WTC11 (cell line): ENCODE measurements around the gene TTLL11. TPM values are rescaled to one million over a fixed set of nuclear protein-coding genes. Genes with fewer than 3 reads are reported as not detected.

Experiments used
- ATAC-seq: fragments of 200-7000 bp; cut with Tn5 transposase; 2 replicates; pipeline ENCODE4 v1.10.0; 2021; ENCODE audit warnings: mild to moderate bottlenecking, moderate library complexity
- CTCF ChIA-PET: fragments of 300-600 bp; sonication (Branson Sonifier 250); formaldehyde crosslinking; loops from one replicate; lab custom pipeline; 2021; ENCODE audit warnings: antibody characterized with exemption; lab: Charles Lee
- POLR2A ChIA-PET: fragments of 350-600 bp; sonication (Branson Sonifier 250); formaldehyde crosslinking; loops from one replicate; lab custom pipeline; 2021; ENCODE audit warnings: antibody characterized with exemption; lab: Charles Lee
- DNase-seq: peaks from one replicate; pipeline ENCODE4 v3.0.0; 2021; ENCODE audit warnings: low spot score
- H3K27ac Mint-ChIP-seq: 2 replicates; pipeline ENCODE4 v1.8.0; 2021; ENCODE audit warnings: mixed read lengths
- H3K27me3 Mint-ChIP-seq: 2 replicates; pipeline ENCODE4 v1.8.0; 2021; ENCODE audit warnings: low read depth, mild to moderate bottlenecking, moderate library complexity, mixed read lengths
- H3K36me3 Mint-ChIP-seq: 2 replicates; pipeline ENCODE4 v1.8.0; 2021; ENCODE audit warnings: mixed read lengths
- H3K4me1 Mint-ChIP-seq: 2 replicates; pipeline ENCODE4 v1.8.0; 2022; ENCODE audit warnings: mixed read lengths
- H3K4me3 Mint-ChIP-seq: 2 replicates; pipeline ENCODE4 v1.8.0; 2021; ENCODE audit warnings: mild to moderate bottlenecking, moderate library complexity, mixed read lengths
- H3K9me3 Mint-ChIP-seq: 2 replicates; pipeline ENCODE4 v1.8.0; 2021; ENCODE audit warnings: mixed read lengths
- ATF1 ChIP-seq: sonication (generic); formaldehyde crosslinking; IDR thresholded peaks from 2 replicates; pipeline ENCODE4 v1.8.1; 2023; ENCODE audit warnings: mild to moderate bottlenecking, moderate library complexity, missing genetic modification reagents
- FOXJ3 ChIP-seq: sonication (generic); formaldehyde crosslinking; IDR thresholded peaks from 2 replicates; pipeline ENCODE4 v1.9.0; 2021; ENCODE audit warnings: missing genetic modification reagents, mild to moderate bottlenecking, borderline replicate concordance
- FOXP1 ChIP-seq: sonication (generic); formaldehyde crosslinking; IDR thresholded peaks from 2 replicates; pipeline ENCODE4 v1.8.0; 2022; ENCODE audit warnings: missing genetic modification reagents, mild to moderate bottlenecking, moderate library complexity, borderline replicate concordance
- GABPB1 ChIP-seq: sonication (generic); formaldehyde crosslinking; IDR thresholded peaks from 2 replicates; pipeline ENCODE4 v1.8.1; 2023; ENCODE audit warnings: mild to moderate bottlenecking, missing genetic modification reagents
- MYBL2 ChIP-seq: sonication (generic); formaldehyde crosslinking; IDR thresholded peaks from 2 replicates; pipeline ENCODE4 v1.8.1; 2023; ENCODE audit warnings: mild to moderate bottlenecking, moderate library complexity, missing genetic modification reagents
- NFYB ChIP-seq: sonication (generic); formaldehyde crosslinking; conservative IDR thresholded peaks from 2 replicates; pipeline ENCODE4 v1.8.0; 2022; ENCODE audit warnings: low read depth, missing genetic modification reagents
- NR1H2 ChIP-seq: sonication (generic); formaldehyde crosslinking; IDR thresholded peaks from 2 replicates; pipeline ENCODE4 v1.9.0; 2021; ENCODE audit warnings: mild to moderate bottlenecking, moderate library complexity, missing genetic modification reagents
- RORB ChIP-seq: fragments of 250-450 bp; sonication (Bioruptor Pico); IDR thresholded peaks from 2 replicates; pipeline ENCODE4 v1.9.0; 2021; ENCODE audit warnings: mild to moderate bottlenecking
- TEAD1 ChIP-seq: sonication (generic); formaldehyde crosslinking; IDR thresholded peaks from 2 replicates; pipeline ENCODE4 v1.8.0; 2022; ENCODE audit warnings: mild to moderate bottlenecking, missing genetic modification reagents
- total RNA-seq: library from RNA; stranded (reverse); gene quantifications from 3 replicates; pipeline ENCODE4 v1.2.3, GENCODE V29; 2021
- TF ChIP-seq, protein P1 (sequence below): sonication (generic); formaldehyde crosslinking; IDR thresholded peaks from 2 replicates; pipeline ENCODE4 v1.8.0; 2023; ENCODE audit warnings: missing genetic modification reagents
- TF ChIP-seq, protein P2 (sequence below): sonication (generic); formaldehyde crosslinking; IDR thresholded peaks from 2 replicates; pipeline ENCODE4 v1.8.1; 2022; ENCODE audit warnings: mild to moderate bottlenecking, moderate library complexity, missing genetic modification reagents
- TF ChIP-seq, protein P3 (sequence below): sonication (generic); formaldehyde crosslinking; IDR thresholded peaks from 2 replicates; pipeline ENCODE4 v1.8.0; 2023; ENCODE audit warnings: mild to moderate bottlenecking, missing genetic modification reagents
- TF ChIP-seq, protein P4 (sequence below): fragments of 250-450 bp; sonication (Bioruptor Pico); IDR thresholded peaks from 2 replicates; pipeline ENCODE4 v1.9.0; 2021; ENCODE audit warnings: moderate library complexity, mild to moderate bottlenecking, inconsistent platforms, borderline replicate concordance
- TF ChIP-seq, protein P5 (sequence below): fragments of 200-600 bp; IDR thresholded peaks from 2 replicates; pipeline ENCODE4 v1.8.0; 2022; ENCODE audit warnings: antibody characterized with exemption

TTLL11 gene
- total RNA-seq, 1 experiment from 2014 or later, result 1.1 TPM

DNA sequence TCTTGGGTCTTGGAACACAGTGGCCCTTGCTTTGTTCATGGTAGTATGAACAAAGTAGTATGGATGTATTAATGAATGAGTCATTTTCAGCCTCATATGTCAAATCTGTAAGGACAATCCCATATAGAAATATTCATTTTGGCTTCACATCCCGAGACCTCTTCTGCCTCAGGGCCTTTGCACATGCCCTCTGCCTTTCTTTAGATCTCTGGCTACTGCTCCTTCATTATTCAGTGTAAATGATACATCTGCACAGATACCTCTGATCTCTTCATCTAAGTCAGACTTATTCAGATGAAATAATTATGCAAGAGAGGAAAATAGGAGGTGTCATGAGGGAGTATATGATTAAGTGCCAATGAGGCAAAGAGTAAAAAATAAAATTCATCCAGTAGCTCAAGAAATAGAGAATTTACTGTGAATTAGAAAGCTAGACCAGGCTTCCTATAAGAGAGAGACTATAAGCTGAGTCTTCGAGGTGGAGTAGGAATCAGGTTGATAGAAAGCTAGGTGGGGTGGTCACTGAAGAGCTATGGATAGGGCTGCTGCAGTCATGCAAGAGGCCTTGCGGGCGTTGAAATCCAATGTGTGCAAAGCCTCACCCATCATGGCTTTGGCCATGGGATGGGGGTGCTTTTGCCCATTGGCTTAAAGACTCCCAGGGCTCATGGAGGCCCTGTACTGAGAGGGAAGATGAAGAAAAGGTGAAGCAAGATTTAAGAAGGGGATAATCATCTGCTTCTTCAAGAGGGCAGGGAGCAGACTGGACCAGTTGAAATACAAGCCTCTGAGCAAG lies 3.7 kb upstream of the TTLL11 start:
- CTCF ChIA-PET, result interaction anchor here (1.4 to 5.8 kb wide), 4 partner anchors 21 to 254 kb away, joined by 3 to 627 read pairs (median 48); no protein-coding TSS in a partner anchor
- peaks cover 36% of the 10 kb centered on the region for H3K27me3 Mint-ChIP-seq
- H3K27ac Mint-ChIP-seq, result no peak overlapping the region
- H3K4me1 Mint-ChIP-seq, result peaks cover 17% of the 10 kb centered on the region
- no peaks in the 10 kb centered on the region for H3K36me3 Mint-ChIP-seq
- TF ChIP-seq, protein P1, sequence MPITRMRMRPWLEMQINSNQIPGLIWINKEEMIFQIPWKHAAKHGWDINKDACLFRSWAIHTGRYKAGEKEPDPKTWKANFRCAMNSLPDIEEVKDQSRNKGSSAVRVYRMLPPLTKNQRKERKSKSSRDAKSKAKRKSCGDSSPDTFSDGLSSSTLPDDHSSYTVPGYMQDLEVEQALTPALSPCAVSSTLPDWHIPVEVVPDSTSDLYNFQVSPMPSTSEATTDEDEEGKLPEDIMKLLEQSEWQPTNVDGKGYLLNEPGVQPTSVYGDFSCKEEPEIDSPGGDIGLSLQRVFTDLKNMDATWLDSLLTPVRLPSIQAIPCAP (CRISPR knock-in tag), result no peak
- TF ChIP-seq, protein P2, sequence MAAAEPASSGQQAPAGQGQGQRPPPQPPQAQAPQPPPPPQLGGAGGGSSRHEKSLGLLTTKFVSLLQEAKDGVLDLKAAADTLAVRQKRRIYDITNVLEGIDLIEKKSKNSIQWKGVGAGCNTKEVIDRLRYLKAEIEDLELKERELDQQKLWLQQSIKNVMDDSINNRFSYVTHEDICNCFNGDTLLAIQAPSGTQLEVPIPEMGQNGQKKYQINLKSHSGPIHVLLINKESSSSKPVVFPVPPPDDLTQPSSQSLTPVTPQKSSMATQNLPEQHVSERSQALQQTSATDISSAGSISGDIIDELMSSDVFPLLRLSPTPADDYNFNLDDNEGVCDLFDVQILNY (CRISPR knock-in tag), result no peak
- TF ChIP-seq NR1H2 (CRISPR knock-in tag), result no peak
- no peak for TF ChIP-seq ATF1 (CRISPR knock-in tag)
- TF ChIP-seq, protein P3, sequence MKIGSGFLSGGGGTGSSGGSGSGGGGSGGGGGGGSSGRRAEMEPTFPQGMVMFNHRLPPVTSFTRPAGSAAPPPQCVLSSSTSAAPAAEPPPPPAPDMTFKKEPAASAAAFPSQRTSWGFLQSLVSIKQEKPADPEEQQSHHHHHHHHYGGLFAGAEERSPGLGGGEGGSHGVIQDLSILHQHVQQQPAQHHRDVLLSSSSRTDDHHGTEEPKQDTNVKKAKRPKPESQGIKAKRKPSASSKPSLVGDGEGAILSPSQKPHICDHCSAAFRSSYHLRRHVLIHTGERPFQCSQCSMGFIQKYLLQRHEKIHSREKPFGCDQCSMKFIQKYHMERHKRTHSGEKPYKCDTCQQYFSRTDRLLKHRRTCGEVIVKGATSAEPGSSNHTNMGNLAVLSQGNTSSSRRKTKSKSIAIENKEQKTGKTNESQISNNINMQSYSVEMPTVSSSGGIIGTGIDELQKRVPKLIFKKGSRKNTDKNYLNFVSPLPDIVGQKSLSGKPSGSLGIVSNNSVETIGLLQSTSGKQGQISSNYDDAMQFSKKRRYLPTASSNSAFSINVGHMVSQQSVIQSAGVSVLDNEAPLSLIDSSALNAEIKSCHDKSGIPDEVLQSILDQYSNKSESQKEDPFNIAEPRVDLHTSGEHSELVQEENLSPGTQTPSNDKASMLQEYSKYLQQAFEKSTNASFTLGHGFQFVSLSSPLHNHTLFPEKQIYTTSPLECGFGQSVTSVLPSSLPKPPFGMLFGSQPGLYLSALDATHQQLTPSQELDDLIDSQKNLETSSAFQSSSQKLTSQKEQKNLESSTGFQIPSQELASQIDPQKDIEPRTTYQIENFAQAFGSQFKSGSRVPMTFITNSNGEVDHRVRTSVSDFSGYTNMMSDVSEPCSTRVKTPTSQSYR (CRISPR knock-in tag), result no peak
- TF ChIP-seq NFYB (CRISPR knock-in tag), result no peak
- no peak for TF ChIP-seq RORB (CRISPR knock-in tag)
- TF ChIP-seq, protein P4, sequence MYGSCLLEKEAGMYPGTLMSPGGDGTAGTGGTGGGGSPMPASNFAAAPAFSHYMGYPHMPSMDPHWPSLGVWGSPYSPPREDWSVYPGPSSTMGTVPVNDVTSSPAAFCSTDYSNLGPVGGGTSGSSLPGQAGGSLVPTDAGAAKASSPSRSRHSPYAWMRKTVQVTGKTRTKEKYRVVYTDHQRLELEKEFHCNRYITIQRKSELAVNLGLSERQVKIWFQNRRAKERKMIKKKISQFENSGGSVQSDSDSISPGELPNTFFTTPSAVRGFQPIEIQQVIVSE (CRISPR knock-in tag), result no peak
- no peak for TF ChIP-seq GABPB1
- POLR2A ChIA-PET, result no interaction called here
- ATAC-seq (no peak), DNase-seq (no peak)
- no peaks in the 10 kb centered on the region for H3K9me3 Mint-ChIP-seq
- no peak overlapping the region for H3K4me3 Mint-ChIP-seq

DNA sequence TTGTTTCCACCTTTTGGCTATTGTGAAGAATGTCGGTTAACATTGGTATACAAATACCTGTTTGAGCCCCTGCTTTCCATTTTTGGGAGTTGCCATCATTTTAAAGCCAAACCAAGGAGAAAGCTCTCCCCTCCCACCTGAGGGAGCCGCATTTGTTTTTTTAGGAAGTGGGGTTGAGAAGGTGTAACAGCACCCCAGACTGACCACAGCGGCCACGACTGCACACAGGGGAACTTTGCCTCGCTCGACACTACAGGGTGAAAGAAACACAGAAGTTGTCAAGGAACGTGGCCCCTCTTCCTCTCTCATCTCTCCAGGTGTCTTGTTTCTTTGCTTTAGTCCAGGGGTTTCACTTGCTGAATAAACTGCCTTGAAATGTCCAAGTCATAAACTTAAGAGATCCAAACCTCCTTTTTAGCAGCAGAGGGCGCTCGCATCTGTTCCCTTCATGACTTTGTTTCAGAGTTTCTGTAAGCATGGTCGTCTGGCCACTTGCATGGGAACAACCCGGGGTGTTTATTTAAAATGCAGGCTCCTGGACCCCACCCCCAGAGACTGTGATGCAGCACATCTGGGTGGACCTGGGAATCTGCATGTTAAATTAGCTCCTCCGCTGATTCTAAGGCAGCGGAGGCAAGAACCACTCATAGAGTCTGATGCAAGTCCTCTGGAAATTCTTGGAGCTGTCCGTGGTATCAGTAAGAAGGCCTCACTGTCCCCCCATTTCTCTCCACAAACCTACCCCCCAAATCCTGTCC lies 2.1 kb upstream of the TTLL11 start:
- Mint-ChIP-seq H3K27ac (no peak overlapping the region), H3K4me1 (peaks cover 17% of the 10 kb centered on the region), H3K27me3 (peaks cover 50% of the 10 kb centered on the region), H3K4me3 (peak overlapping the region; percentile 46), H3K36me3 (no peaks in the 10 kb centered on the region), H3K9me3 (no peaks in the 10 kb centered on the region)
- ChIA-PET CTCF (interaction anchor here (0.6 to 5.8 kb wide), 17 partner anchors 9 to 280 kb away, joined by 3 to 627 read pairs (median 4); no protein-coding TSS in a partner anchor), POLR2A (interaction anchor here (1.0 kb wide), 1 partner anchor 27 kb away, joined by 3 read pairs; no protein-coding TSS in a partner anchor)
- ATAC-seq (peak; percentile 10), DNase-seq (peak; percentile 63)
- TF ChIP-seq NR1H2 (CRISPR knock-in tag), result no peak
- TF ChIP-seq FOXP1, result no peak
- no peak for TF ChIP-seq MYBL2 (CRISPR knock-in tag)
- TF ChIP-seq FOXJ3 (CRISPR knock-in tag), result no peak
- TF ChIP-seq, protein P5, sequence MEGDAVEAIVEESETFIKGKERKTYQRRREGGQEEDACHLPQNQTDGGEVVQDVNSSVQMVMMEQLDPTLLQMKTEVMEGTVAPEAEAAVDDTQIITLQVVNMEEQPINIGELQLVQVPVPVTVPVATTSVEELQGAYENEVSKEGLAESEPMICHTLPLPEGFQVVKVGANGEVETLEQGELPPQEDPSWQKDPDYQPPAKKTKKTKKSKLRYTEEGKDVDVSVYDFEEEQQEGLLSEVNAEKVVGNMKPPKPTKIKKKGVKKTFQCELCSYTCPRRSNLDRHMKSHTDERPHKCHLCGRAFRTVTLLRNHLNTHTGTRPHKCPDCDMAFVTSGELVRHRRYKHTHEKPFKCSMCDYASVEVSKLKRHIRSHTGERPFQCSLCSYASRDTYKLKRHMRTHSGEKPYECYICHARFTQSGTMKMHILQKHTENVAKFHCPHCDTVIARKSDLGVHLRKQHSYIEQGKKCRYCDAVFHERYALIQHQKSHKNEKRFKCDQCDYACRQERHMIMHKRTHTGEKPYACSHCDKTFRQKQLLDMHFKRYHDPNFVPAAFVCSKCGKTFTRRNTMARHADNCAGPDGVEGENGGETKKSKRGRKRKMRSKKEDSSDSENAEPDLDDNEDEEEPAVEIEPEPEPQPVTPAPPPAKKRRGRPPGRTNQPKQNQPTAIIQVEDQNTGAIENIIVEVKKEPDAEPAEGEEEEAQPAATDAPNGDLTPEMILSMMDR, result peak; percentile 47; the same call in 1 of the 2 replicates
- TF ChIP-seq TEAD1, result 0 out of 2 replicates have a peak, but pooled peaks have one; percentile 34
